ENCODE data around the gene ADAP1. TPM values are rescaled to one million over a fixed set of nuclear protein-coding genes. Genes with fewer than 3 reads are reported as not detected.

Gene ADAP1
- total and polyA plus RNA-seq, 9 donors = 2.0 to 6.1 (median 3.3) TPM

DNA sequence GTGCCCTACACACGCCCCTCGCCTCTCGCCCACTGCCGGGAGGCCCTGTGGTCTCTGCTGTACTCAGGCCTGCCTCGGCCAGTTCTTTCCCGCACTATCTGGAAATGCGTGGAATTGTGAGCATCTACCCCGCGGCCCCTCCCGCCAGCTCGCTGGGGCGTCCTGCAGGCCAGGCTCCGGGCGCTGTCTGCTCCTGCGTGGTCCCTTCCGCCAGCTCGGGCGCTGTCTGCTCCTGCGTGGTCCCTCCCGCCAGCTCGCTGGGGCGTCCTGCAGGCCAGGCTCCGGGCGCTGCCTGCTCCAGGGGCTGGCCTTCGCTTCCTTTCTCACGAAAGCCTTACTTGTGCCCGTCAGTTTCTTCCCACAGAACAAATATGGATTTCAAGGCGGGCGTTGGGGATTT, 63.2 kb downstream of the ADAP1 start:
- H3K36me3 ChIP-seq (ENCODE audit: control insufficient read depth, insufficient read depth, low read length) = peaks cover 88% of the 10 kb centered on the region
- no peaks in the 10 kb centered on the region for H3K9me3 ChIP-seq (replicated peaks; ENCODE audit: control insufficient read depth, low read depth, low read length)
- no peak overlapping the region for H3K27ac ChIP-seq (ENCODE audit: low read length)
- DNase-seq = no peak
- no peak overlapping the region for H3K4me3 ChIP-seq (ENCODE audit: low read length)
- 95% methylated on average over 29 of the region's 29 CpGs for WGBS (ENCODE audit: insufficient coverage)
- no peaks in the 10 kb centered on the region for H3K4me1 ChIP-seq (ENCODE audit: control insufficient read depth, insufficient read depth, low read length)
- no peaks in the 10 kb centered on the region for H3K27me3 ChIP-seq (ENCODE audit: control insufficient read depth, insufficient read depth, low read length)

DNA sequence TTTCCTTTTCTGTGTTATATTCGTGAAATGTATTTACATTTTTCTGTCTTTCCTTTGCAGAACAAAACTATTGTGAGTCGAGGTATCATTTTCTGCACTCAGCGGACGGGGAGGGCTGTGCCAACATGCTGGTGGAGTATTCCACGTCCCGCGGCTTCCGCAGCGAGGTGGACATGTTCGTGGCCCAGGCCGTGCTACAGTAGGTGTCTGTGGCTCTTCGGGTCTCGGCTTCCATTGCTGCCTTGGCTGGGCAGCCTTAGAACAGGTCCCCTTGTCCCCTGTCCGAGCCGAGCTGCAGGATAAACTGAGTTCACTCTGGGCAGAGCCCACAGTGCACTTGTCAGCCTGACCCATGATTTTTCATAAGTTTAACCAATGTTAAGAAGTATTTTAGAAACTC, 63.6 kb downstream of the ADAP1 start:
- 92% methylated on average over 13 of the region's 15 CpGs for WGBS (ENCODE audit: insufficient coverage)
- H3K4me1 ChIP-seq (ENCODE audit: control insufficient read depth, insufficient read depth, low read length) = no peaks in the 10 kb centered on the region
- DNase-seq = no peak
- no peaks in the 10 kb centered on the region for H3K9me3 ChIP-seq (replicated peaks; ENCODE audit: control insufficient read depth, low read depth, low read length)
- H3K4me3 ChIP-seq (ENCODE audit: low read length) = no peak overlapping the region
- H3K27ac ChIP-seq (ENCODE audit: low read length) = no peak overlapping the region
- H3K36me3 ChIP-seq (ENCODE audit: control insufficient read depth, insufficient read depth, low read length) = peaks cover 87% of the 10 kb centered on the region
- H3K27me3 ChIP-seq (ENCODE audit: control insufficient read depth, insufficient read depth, low read length) = no peaks in the 10 kb centered on the region

GRCh38 chr7:889391-889790, 65.1 kb downstream of the ADAP1 start:
- no peak overlapping the region for H3K4me3 ChIP-seq (ENCODE audit: low read length)
- no peaks in the 10 kb centered on the region for H3K4me1 ChIP-seq (ENCODE audit: control insufficient read depth, insufficient read depth, low read length)
- DNase-seq = no peak
- no peaks in the 10 kb centered on the region for H3K27me3 ChIP-seq (ENCODE audit: control insufficient read depth, insufficient read depth, low read length)
- H3K36me3 ChIP-seq (ENCODE audit: control insufficient read depth, insufficient read depth, low read length) = peaks cover 73% of the 10 kb centered on the region
- no peak overlapping the region for H3K27ac ChIP-seq (ENCODE audit: low read length)
- H3K9me3 ChIP-seq (replicated peaks; ENCODE audit: control insufficient read depth, low read depth, low read length) = no peaks in the 10 kb centered on the region
- 86% methylated on average over 5 of the region's 18 CpGs for WGBS (ENCODE audit: insufficient coverage)

- no peak for DNase-seq
- Histone ChIP-seq H3K27me3 (ENCODE audit: control insufficient read depth, insufficient read depth, low read length) (no peaks in the 10 kb centered on the region), H3K27ac (ENCODE audit: low read length) (no peak overlapping the region), H3K36me3 (ENCODE audit: control insufficient read depth, insufficient read depth, low read length) (peaks cover 71% of the 10 kb centered on the region), H3K4me3 (ENCODE audit: low read length) (no peak overlapping the region), H3K9me3 (replicated peaks; ENCODE audit: control insufficient read depth, low read depth, low read length) (no peaks in the 10 kb centered on the region), H3K4me1 (ENCODE audit: control insufficient read depth, insufficient read depth, low read length) (no peaks in the 10 kb centered on the region)
- WGBS (ENCODE audit: insufficient coverage) = 91% methylated on average over 14 of the region's 15 CpGs
Observed at GRCh38 chr7:889025-889390, 65.5 kb downstream of the ADAP1 start.

DNA sequence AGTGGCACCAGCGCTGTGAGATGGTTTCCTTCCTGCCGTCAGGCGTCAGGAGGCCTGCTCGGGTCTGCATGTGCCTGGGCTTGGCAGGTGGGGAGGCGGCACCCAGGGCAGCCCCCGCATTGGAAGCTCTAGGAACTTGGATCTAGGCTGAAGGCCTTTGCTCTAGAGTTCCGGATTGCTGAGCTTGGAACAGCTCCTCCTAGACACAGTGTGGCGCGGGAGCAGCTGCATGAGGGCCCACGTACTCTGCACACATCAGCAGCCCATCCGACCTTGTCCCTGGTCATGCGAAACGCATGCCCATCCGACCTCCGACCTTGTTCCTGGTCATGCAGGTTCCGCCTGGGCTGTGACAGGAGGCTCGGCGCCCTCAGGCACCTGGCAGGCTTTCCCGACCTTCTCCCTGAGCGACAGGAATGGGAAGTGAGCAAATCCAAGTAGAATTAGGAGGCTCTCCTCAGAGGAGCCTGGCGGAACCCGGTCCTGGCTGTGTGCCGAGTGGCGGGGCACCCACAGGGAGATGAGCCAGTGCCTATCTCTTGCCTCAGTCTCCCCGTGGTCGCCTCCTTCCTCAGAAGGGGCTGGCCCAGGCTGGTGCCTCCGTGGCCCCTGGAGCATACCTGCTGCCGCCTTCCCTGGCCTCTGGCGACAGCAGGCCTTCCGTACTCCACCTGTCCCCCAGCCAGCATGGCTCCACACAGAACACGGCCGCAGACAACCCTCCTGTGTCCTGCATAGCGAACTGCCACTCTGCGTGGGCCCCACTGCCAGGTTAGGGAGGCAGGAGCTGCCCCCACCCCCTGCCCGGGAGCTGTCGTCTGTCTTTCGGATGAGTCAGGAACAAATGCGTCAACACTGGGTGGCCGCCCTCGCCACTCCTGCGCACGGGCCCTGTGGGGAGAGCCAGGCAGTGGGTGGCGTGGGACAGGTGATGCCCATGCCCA, 66.1 kb downstream of the ADAP1 start:
- Histone ChIP-seq H3K27ac (ENCODE audit: low read length) (no peak overlapping the region), H3K9me3 (replicated peaks; ENCODE audit: control insufficient read depth, low read depth, low read length) (no peaks in the 10 kb centered on the region), H3K27me3 (ENCODE audit: control insufficient read depth, insufficient read depth, low read length) (no peaks in the 10 kb centered on the region), H3K4me3 (ENCODE audit: low read length) (no peak overlapping the region), H3K36me3 (ENCODE audit: control insufficient read depth, insufficient read depth, low read length) (peaks cover 67% of the 10 kb centered on the region), H3K4me1 (ENCODE audit: control insufficient read depth, insufficient read depth, low read length) (peaks cover 5% of the 10 kb centered on the region)
- no peak for DNase-seq
- 92% methylated on average over 40 of the region's 43 CpGs for WGBS (ENCODE audit: insufficient coverage)

- no peak for DNase-seq
- Histone ChIP-seq H3K4me3 (ENCODE audit: low read length) (no peak overlapping the region), H3K27me3 (ENCODE audit: control insufficient read depth, insufficient read depth, low read length) (no peaks in the 10 kb centered on the region), H3K27ac (ENCODE audit: low read length) (no peak overlapping the region), H3K4me1 (ENCODE audit: control insufficient read depth, insufficient read depth, low read length) (peaks cover 10% of the 10 kb centered on the region), H3K9me3 (replicated peaks; ENCODE audit: control insufficient read depth, low read depth, low read length) (no peaks in the 10 kb centered on the region), H3K36me3 (ENCODE audit: control insufficient read depth, insufficient read depth, low read length) (peaks cover 59% of the 10 kb centered on the region)
- 90% methylated on average over 16 of the region's 18 CpGs for WGBS (ENCODE audit: insufficient coverage)
Observed at GRCh38 chr7:887488-887820, 67.0 kb downstream of the ADAP1 start.

GRCh38 chr7:886626-887487, 67.6 kb downstream of the ADAP1 start:
- no peak overlapping the region for H3K4me3 ChIP-seq (ENCODE audit: low read length)
- 94% methylated on average over 40 of the region's 40 CpGs for WGBS (ENCODE audit: insufficient coverage)
- no peak for DNase-seq
- H3K36me3 ChIP-seq (ENCODE audit: control insufficient read depth, insufficient read depth, low read length) = peaks cover 56% of the 10 kb centered on the region
- no peaks in the 10 kb centered on the region for H3K9me3 ChIP-seq (replicated peaks; ENCODE audit: control insufficient read depth, low read depth, low read length)
- H3K27ac ChIP-seq (ENCODE audit: low read length) = no peak overlapping the region
- peaks cover 10% of the 10 kb centered on the region for H3K4me1 ChIP-seq (ENCODE audit: control insufficient read depth, insufficient read depth, low read length)
- no peaks in the 10 kb centered on the region for H3K27me3 ChIP-seq (ENCODE audit: control insufficient read depth, insufficient read depth, low read length)

DNA sequence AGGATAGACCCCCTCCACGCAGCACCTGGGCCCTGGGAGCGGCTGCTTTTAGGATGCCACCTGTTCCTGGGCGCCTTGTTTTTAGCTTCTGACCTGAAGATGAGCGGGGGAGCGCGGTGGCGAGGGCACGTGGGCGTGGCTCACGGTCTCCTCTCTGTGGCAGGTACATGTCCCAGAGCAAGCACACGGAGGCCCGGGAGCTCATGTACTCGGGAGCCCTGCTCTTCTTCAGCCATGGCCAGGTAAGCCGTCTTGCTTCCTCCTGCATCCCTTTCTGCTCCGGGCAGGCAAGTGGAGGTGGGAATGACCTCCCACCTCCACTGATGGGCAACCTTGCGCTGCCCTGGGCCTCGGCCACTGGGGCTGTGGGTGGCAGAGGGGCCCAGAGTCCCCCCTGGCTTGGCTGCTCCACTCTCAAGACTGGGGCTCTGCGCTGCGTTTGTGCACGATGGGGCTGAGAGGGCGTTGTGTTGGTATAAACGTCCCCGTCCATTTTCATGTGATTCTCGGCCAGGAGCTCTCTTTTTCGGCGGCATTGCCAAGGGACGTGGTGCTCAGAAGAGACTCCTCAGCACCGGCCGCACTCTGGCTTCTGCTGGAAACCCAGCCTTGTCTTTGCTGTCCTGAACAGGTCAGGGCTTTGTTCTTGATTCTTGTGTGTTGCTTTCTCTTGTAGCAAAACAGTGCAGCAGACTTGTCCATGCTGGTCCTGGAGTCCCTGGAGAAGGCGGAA, 68.4 kb downstream of the ADAP1 start:
- DNase-seq = no peak
- WGBS (ENCODE audit: insufficient coverage) = 89% methylated on average over 26 of the region's 30 CpGs
- no peaks in the 10 kb centered on the region for H3K9me3 ChIP-seq (replicated peaks; ENCODE audit: control insufficient read depth, low read depth, low read length)
- H3K27me3 ChIP-seq (ENCODE audit: control insufficient read depth, insufficient read depth, low read length) = no peaks in the 10 kb centered on the region
- peaks cover 10% of the 10 kb centered on the region for H3K4me1 ChIP-seq (ENCODE audit: control insufficient read depth, insufficient read depth, low read length)
- no peak overlapping the region for H3K27ac ChIP-seq (ENCODE audit: low read length)
- no peak overlapping the region for H3K4me3 ChIP-seq (ENCODE audit: low read length)
- H3K36me3 ChIP-seq (ENCODE audit: control insufficient read depth, insufficient read depth, low read length) = peaks cover 48% of the 10 kb centered on the region

DNA sequence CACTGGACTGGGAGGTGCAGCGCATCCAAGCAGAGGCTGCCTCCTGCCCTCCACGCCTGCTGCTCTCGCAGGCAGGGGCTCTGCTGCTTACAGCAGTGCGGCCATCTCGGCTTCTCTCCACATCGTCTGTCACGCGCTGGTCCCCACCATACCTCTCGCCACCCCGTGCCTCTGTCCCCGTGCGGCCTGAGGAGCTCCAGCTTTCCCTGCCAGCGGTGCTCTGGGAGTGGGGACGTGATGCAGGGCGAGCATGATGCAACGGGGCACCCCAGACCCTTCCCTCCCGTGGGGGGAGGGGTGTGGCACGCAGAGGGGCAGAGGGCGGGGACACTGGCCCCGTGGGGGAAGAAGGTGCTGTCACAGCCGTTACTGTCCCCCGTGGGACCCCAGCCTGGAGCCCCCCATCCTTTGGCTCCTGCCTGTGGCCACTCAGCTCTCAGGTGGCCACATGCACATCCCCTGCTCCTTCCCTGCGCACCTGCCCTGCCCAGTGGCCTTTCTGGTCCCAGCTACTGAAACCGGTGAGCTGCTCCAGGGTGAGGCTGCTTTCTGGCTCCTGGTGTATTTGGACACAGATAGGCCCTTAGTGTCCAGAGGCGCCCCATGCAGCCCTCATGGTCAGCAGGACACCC, 69.1 kb downstream of the ADAP1 start:
- H3K27me3 ChIP-seq (ENCODE audit: control insufficient read depth, insufficient read depth, low read length) = no peaks in the 10 kb centered on the region
- WGBS (ENCODE audit: insufficient coverage) = 80% methylated on average over 21 of the region's 25 CpGs
- peaks cover 41% of the 10 kb centered on the region for H3K36me3 ChIP-seq (ENCODE audit: control insufficient read depth, insufficient read depth, low read length)
- H3K4me3 ChIP-seq (ENCODE audit: low read length) = no peak overlapping the region
- peaks cover 11% of the 10 kb centered on the region for H3K4me1 ChIP-seq (ENCODE audit: control insufficient read depth, insufficient read depth, low read length)
- H3K27ac ChIP-seq (ENCODE audit: low read length) = no peak overlapping the region
- DNase-seq = no peak
- H3K9me3 ChIP-seq (replicated peaks; ENCODE audit: control insufficient read depth, low read depth, low read length) = no peaks in the 10 kb centered on the region

All from muscle of leg (tissue), 11 donors.